Anterior cingulate cortex (tissue), 58 donors: ENCODE data around the gene PODNL1.

ENCODE experiments used
- DNase-seq, 58 donors: peaks; one replicate each; lab custom pipeline; 2025; lab: John Stamatoyannopoulos, UW

The PODNL1 gene

GRCh38 chr19:13902993-13903555 lies 35.1 kb downstream of the PODNL1 start:
- no peak for DNase-seq

DNA sequence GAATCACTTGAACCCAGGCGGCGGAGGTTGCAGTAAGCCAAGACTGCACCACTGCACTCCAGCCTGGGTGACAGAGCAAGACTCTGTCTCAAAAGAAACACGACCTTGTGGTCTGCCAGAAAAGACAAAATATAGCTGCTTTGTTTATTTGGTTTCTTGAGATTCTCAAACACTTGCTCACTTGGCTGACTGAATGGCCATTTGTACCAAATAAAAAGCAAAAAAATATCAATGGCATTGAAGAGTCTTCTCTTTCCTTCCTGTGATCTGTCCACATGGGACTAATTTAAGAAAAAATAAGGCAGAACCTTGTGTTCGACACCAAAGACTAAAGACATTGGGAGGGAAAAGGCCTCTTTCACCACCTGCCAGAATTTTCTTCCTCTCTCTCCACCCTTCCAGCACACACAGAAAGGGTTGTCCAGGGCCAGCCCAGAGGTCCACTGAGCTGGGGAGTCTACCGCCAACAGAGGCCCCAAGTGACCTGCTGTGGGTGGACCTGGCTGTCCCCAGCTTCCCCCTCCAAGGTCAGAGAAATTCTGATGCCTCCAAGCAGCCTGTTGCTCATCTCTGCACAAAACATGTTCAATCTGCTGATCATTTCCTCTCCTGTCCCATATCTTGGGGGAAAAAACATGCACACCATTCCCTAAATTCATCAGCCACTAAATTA lies 38.2 kb downstream of the PODNL1 start:
- DNase-seq: peak in 10 of 58 donors; percentile 2 to 47 (median 18)

GRCh38 chr19:13899393-13899792 lies 38.8 kb downstream of the PODNL1 start:
- DNase-seq: no peak

DNA sequence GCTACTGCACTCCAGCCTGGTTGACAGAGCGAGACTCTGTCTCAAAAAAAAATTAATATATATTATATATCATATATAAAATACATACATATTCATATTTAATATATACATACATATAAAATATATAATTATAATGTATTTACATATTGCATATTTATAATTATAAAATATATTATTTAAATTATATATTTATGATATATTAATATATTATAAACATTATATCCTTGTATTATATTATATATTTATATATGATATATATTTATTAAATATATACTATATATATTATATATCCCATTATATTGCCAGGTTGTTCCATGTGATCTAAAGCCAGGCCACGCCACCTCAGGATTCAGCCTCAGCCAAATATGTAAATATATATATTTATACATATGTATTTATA lies 42.0 kb downstream of the PODNL1 start:
- no peak for DNase-seq

DNA sequence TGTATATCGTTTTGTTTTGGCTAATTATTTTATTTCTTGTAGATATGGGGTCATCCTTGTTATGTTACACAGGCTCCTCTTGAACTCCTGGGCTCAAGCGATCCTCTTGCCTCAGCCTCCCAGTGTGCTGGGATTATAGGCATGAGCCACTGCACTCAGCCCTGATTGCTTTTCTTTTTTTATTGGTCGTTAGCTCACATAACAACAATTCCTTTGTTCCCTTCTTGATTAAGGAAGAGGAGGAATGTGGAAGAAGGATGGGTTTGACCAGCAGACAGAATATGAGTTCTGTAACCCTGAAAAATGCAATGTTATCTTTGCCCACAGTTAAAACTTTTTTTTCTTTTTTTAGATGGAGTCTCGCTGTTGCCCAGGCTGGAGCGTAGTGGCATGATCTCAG lies 43.7 kb downstream of the PODNL1 start:
- DNase-seq: no peak

DNA sequence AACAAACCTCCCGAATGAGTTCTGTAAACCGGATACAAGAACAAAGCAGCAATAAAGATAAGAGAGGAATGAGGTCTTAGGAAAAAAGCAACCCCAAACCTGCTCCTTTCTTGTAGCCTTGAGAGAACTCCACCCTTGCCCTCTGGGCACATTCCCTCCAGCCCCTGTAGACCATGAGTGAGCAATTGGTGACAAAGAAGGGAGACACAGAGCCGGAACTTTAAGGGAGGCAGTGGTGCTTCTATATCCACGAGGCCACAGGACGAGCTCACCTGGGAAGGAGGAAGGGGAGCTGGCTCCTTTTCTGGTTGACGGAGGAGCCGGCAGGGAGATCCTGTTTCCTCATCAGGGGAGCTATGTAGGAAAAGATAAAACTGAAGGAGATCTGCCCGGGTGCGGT lies 45.3 kb downstream of the PODNL1 start:
- DNase-seq: no peak

GRCh38 chr19:13890136-13890535 lies 48.1 kb downstream of the PODNL1 start:
- DNase-seq: no peak

DNA sequence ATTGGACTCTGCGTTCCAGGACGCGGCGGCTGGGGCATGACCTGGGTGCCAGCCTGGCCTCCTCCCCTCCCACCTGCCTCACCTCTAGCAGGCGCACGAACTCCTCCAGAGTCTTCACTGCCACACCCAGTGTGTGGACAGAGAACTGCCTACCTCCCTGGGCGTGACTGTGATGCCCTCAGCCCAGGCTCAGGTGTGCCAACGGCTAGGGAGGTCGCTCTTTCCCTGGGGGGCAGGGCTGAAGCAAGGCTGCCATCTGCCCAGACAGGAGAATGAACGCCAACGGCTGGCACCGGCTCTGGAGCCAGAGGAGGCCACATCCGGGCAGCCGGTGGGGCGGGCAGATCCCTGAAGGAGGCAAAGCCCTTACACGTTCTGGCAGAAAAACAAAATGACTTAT lies 49.9 kb downstream of the PODNL1 start:
- no peak for DNase-seq

DNA sequence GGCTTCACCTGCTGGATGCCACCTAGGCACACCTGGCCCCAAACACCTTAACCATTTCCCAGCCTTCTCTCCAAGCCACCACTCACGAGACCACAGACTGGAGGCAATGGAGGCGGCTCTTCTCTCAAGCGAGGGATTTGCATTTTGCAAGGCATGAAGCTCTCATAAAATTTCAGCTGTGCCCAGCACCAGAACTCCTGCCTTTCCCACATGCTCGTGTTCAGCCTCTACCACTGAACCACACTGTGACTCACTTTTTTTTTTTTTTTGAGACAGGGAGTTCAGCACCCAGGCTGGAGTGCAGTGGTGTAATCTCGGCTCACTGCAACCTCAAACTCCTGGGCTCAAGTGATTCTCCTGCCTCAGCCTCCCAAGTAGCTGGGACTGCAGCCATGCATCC lies 50.7 kb downstream of the PODNL1 start:
- no peak for DNase-seq

GRCh38 chr19:13887018-13887436 lies 51.2 kb downstream of the PODNL1 start:
- no peak for DNase-seq

GRCh38 chr19:13885826-13886365 lies 52.3 kb downstream of the PODNL1 start:
- DNase-seq: no peak

DNA sequence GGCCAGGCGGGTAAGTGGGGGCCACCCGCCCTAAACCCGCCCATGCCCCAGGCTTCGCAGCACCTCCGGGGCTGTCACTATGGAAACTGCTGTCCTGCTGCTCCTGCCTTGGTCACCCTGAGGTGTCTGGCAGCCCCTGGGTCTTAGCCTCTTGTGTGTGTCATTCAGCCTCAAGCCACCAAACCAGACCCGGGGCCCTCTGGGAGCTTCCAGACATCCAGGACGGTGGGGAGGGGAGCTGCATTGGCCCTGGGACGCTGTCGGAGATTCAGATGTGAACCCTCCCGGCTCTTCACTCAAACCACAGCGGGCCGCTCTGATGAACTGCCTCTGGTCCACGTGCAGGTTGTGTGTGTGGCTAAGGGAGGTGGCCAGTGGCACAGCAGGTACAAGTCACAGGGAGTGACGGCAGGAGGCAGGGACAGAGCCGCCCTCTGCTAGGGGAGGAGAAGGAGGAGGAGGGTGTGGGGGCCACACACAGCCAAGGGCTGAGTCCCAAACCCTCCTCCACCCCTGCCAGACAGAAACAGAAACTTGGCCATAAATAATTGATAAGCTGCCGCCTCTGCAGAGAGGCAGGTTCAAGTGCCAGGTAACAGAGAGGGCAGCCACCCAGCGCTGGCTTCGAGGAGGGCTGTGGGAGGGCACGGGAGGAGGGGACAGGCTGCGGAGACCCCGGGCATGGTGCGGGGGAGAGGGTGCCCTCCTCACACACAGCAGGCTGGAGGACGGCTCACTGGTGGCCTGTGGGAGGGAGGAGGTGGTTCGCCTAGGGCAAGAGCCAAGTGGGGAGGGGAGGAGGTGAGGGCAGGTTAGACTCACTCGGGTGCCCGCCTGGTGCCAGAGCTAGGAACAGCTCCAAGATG lies 53.3 kb downstream of the PODNL1 start:
- no peak for DNase-seq

DNA sequence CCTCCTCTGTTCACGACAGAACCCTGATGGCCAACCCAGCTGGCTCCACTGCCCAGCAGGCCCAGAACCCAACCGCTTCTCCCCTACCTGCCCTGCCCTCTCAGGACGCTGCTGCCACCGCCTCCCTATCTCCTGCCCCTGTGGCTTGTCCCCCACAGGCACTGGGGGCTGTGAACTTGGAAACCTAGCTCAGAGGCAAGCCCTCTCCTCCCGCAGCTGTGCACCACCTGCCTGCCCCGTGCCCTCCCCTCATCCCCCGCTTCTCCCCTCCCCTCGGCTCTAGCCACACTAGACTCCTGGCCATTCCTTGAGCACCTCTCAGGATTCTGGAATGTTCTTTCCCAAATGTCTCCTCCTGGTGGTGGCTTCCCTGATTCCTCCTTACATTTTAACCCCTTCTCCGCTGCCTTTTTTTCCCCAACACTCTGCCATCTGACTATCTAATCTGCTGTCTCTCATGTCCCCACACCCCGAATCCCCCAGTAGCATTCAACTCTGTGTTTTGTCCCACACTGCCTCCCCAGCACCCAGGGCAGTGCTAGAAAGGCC lies 54.6 kb downstream of the PODNL1 start:
- DNase-seq: no peak

DNA sequence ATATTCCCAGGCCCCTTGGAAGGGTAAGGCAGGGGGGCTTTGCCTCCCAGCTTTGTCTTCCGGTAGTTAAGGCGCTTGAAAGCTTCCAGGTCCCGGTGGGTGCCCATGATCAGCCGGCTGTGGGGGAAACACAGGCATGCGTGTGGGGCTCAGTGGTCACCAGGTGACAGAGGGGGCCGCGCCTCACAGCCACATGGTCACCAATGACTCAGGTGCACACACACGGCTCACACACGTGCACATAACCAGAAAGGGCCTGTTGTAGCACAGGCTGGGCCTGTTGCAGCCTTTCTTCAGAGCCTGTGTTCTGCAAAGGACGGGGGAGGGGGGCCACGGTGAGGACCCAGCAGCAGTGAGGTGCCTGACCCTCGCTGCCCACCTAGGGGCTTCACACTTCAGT lies 55.4 kb downstream of the PODNL1 start:
- no peak for DNase-seq

GRCh38 chr19:13882419-13882795 lies 55.8 kb downstream of the PODNL1 start:
- no peak for DNase-seq

GRCh38 chr19:13881692-13882418 lies 56.4 kb downstream of the PODNL1 start:
- peak in 6 of 58 donors; percentile 7 to 50 (median 30) for DNase-seq

GRCh38 chr19:13881251-13881691 lies 56.9 kb downstream of the PODNL1 start:
- DNase-seq: no peak
